Stimulated activated CD4-positive, alpha-beta T cell treated with anti-CD3 and anti-CD28 coated beads, Interleukin-1b, Interleukin-23, amount 100 ng/mL, for 4 hours (primary cell): Measurements from ENCODE around the gene AXIN2.

Experiments
- DNase-seq, 2 donors: peaks; one replicate each; pipeline ENCODE4 v3.0.0-alpha.2; 2020; ENCODE audit warnings: low read depth in 2 of 2

The AXIN2 gene

GRCh38 chr17:65479282-65479681, 82.2 kb downstream of the AXIN2 start:
- no peak for DNase-seq
